ENCODE results near the gene SETD2. TPM values are rescaled to one million over a fixed set of nuclear protein-coding genes. Genes with fewer than 3 reads are reported as not detected.

The SETD2 gene
- total RNA-seq, 1 experiment from 2014 or later = 47.6 TPM

DNA sequence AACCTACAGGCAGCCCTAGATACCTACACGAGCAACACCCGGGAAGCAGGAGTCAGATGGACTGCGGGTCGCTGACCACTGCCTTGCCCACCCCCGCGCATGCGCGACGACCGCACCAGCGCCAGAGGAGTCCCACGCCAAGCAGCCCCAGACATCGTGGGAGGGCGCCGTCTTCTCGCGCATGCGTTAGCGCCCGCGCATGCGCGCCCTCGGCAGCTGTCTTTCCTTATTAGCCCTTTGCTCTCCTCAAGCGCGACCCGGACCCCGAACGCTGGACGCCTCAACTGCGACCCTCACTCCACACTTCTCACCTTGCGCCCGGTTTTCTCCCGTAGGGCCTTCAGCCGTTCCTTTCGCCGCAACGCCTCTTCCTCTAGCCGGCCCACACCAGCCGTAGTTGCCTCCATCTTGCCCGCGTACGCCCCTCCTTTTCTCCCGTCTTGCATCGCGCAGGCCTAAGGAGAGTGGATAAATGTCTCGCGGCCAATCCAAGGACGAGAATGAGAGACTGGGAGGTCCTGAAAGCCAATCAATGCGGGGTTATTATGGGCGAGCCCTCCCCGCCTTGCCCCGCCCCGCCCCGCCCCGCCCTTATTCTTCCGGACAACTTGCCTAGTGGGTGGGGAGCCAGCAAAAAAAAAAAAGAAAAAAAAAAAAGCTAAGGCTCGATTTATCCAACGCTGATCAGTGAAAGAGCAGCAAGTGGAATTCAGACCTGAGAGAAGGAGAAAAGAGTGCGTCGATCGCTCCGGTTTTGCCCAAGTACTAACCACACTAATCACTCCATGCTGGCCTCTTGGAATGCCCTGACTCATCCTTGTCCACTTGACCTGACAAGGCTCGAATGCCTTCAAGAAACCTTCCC lies 187.4 kb downstream of the SETD2 start, which contains the start of gene CCDC12:
Gene CCDC12, minus strand, starts transcription at position 420 of the 865 bp plus-strand sequence. Its CDS starts 13 bp downstream, at position 407.
- Mint-ChIP-seq H3K4me3 (ENCODE audit: unreplicated experiment) (peak within 1 kb of the TSS; percentile 91), H3K4me1 (ENCODE audit: low read depth, unreplicated experiment) (peaks cover 20% of the 10 kb centered on the region), H3K27me3 (ENCODE audit: insufficient read depth, unreplicated experiment) (no peaks in the 10 kb centered on the region), H3K9me3 (ENCODE audit: unreplicated experiment) (no peaks in the 10 kb centered on the region), H3K36me3 (ENCODE audit: insufficient read depth, unreplicated experiment) (peaks cover 45% of the 10 kb centered on the region), H3K27ac (ENCODE audit: unreplicated experiment) (peak within 1 kb of the TSS; percentile 98)
- peak; percentile 94 to 98 for DNase-seq
- TF ChIP-seq, protein P1, sequence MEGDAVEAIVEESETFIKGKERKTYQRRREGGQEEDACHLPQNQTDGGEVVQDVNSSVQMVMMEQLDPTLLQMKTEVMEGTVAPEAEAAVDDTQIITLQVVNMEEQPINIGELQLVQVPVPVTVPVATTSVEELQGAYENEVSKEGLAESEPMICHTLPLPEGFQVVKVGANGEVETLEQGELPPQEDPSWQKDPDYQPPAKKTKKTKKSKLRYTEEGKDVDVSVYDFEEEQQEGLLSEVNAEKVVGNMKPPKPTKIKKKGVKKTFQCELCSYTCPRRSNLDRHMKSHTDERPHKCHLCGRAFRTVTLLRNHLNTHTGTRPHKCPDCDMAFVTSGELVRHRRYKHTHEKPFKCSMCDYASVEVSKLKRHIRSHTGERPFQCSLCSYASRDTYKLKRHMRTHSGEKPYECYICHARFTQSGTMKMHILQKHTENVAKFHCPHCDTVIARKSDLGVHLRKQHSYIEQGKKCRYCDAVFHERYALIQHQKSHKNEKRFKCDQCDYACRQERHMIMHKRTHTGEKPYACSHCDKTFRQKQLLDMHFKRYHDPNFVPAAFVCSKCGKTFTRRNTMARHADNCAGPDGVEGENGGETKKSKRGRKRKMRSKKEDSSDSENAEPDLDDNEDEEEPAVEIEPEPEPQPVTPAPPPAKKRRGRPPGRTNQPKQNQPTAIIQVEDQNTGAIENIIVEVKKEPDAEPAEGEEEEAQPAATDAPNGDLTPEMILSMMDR (IDR thresholded peaks at IDR 0.05; ENCODE audit: insufficient read depth in 1 of 2, low read depth in 1 of 2, low read length in 1 of 2, severe bottlenecking in 1 of 2, unreplicated experiment in 1 of 2) = no peak
- H3K9me3 ChIP-seq = no peaks in the 10 kb centered on the region
- CTCF ChIA-PET = interaction anchor here (0.6 to 1.4 kb wide), 11 partner anchors 10 to 290 kb away, joined by 3 to 8 read pairs (median 5); partner anchors contain the start of gene ALS2CL
- no peaks in the 10 kb centered on the region for H3K27me3 ChIP-seq (replicated peaks; ENCODE audit: control insufficient read depth, insufficient read depth, low read length)
- H3K36me3 ChIP-seq (ENCODE audit: control insufficient read depth, insufficient read depth, low read length) = no peaks in the 10 kb centered on the region; the same call in 1 of the 2 replicates
- H3K4me3 ChIP-seq (ENCODE audit: low read depth, low read length) = peak within 1 kb of the TSS; percentile 98
- BruUV-seq (replicated peaks) = no TSS peak
- POLR2A ChIA-PET = interaction anchor here (0.5 to 1.4 kb wide), 32 partner anchors 8 to 1912 kb away, joined by 3 to 29 read pairs (median 4); partner anchors contain the start of gene PTPN23
- peaks cover 47% of the 10 kb centered on the region for H3K4me1 ChIP-seq
- intact Hi-C loops (cut with micrococcal nuclease; ENCODE audit: unreplicated experiment) = loop anchor here (1.0 kb wide), 1 partner anchor 41 kb away; no protein-coding TSS in a partner anchor

DNA sequence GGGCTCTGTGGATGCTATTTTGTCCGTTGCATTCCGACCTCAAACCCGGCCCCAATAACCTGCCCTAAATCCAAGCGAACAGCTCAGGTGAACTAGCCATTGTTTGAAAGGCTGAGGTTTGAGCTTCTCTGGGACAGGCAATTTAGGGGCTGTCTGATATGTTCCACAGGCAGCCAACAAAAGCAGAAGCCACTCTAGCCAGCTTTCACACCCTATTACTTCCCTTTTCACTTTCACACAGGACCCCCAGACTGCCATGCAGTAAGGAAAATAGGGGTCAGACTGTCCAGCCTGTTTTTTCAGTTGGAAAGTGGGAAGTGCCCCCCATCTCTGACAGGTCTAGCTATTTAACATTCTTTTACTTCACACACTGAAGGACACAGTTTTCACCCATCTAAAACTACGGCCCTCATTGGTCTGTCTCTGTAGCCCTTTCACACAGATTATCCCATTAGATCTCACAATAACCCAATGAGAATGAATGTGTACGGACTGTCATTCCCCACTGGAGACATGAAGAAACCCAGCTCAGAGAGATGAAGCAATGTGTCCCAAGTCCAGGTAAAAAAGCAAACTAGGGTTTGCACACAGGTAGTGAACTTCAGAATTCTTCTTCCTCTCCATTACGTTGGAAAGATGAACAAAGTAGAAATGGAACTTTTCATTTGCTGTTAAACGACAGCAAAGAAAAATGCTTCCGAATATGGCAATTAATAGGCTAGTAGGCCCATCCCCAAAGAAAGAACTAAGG lies 189.3 kb downstream of the SETD2 start:
- H3K4me3 Mint-ChIP-seq (ENCODE audit: unreplicated experiment) = peak overlapping the region; percentile 91
- peaks cover 49% of the 10 kb centered on the region for H3K4me1 ChIP-seq
- H3K27me3 Mint-ChIP-seq (ENCODE audit: insufficient read depth, unreplicated experiment) = no peaks in the 10 kb centered on the region
- no peak overlapping the region for H3K4me3 ChIP-seq (ENCODE audit: low read depth, low read length)
- no peaks in the 10 kb centered on the region for H3K27me3 ChIP-seq (replicated peaks; ENCODE audit: control insufficient read depth, insufficient read depth, low read length)
- no peaks in the 10 kb centered on the region for H3K9me3 ChIP-seq
- TF ChIP-seq, protein P1 (IDR thresholded peaks at IDR 0.05; ENCODE audit: insufficient read depth in 1 of 2, low read depth in 1 of 2, low read length in 1 of 2, severe bottlenecking in 1 of 2, unreplicated experiment in 1 of 2) = no peak
- ChIA-PET POLR2A (no interaction called here), CTCF (interaction anchor here (0.7 to 0.9 kb wide), 2 partner anchors 50 to 368 kb away, joined by 3 to 4 read pairs; no protein-coding TSS in a partner anchor)
- peak overlapping the region; percentile 77 for H3K27ac Mint-ChIP-seq (ENCODE audit: unreplicated experiment)
- peaks cover 1% of the 10 kb centered on the region for H3K36me3 ChIP-seq (ENCODE audit: control insufficient read depth, insufficient read depth, low read length)
- DNase-seq = no peak
- TSS peak; percentile 10 for BruUV-seq (replicated peaks)
- no peaks in the 10 kb centered on the region for H3K9me3 Mint-ChIP-seq (ENCODE audit: unreplicated experiment)
- H3K4me1 Mint-ChIP-seq (ENCODE audit: low read depth, unreplicated experiment) = peaks cover 29% of the 10 kb centered on the region
- H3K36me3 Mint-ChIP-seq (ENCODE audit: insufficient read depth, unreplicated experiment) = peaks cover 60% of the 10 kb centered on the region
- intact Hi-C loops (cut with micrococcal nuclease; ENCODE audit: unreplicated experiment) = no loop called here

DNA sequence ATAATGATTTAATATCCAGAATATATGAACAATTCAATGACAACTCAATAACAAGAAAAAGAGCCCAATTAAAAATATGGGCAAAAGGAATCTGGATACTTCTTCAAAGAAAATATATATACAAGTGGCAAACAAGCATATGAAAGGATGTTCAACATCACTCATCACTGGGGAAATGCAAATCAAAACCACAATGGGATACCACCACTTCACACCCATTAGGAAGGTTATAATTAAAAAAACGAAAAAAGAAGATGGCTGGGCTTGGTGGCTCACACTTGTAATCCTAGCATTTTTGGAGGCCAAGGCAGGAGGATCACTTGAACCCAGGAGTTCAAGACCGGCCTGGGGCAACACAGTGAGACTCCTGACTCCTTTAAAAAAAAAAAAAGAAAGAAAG lies 191.5 kb downstream of the SETD2 start:
- Histone ChIP-seq H3K36me3 (ENCODE audit: control insufficient read depth, insufficient read depth, low read length) (peaks cover 1% of the 10 kb centered on the region), H3K4me1 (peaks cover 51% of the 10 kb centered on the region), H3K27me3 (replicated peaks; ENCODE audit: control insufficient read depth, insufficient read depth, low read length) (no peaks in the 10 kb centered on the region), H3K4me3 (ENCODE audit: low read depth, low read length) (no peak overlapping the region), H3K9me3 (no peaks in the 10 kb centered on the region)
- H3K4me3 Mint-ChIP-seq (ENCODE audit: unreplicated experiment) = no peak overlapping the region
- peaks cover 63% of the 10 kb centered on the region for H3K36me3 Mint-ChIP-seq (ENCODE audit: insufficient read depth, unreplicated experiment)
- H3K27ac Mint-ChIP-seq (ENCODE audit: unreplicated experiment) = no peak overlapping the region
- TF ChIP-seq, protein P1 (IDR thresholded peaks at IDR 0.05; ENCODE audit: insufficient read depth in 1 of 2, low read depth in 1 of 2, low read length in 1 of 2, severe bottlenecking in 1 of 2, unreplicated experiment in 1 of 2) = no peak
- ChIA-PET CTCF (interaction anchor here (0.7 kb wide), 1 partner anchor 49 kb away, joined by 3 read pairs; no protein-coding TSS in a partner anchor), POLR2A (no interaction called here)
- H3K9me3 Mint-ChIP-seq (ENCODE audit: unreplicated experiment) = no peaks in the 10 kb centered on the region
- intact Hi-C loops (cut with micrococcal nuclease; ENCODE audit: unreplicated experiment) = no loop called here
- DNase-seq = no peak
- peaks cover 28% of the 10 kb centered on the region for H3K4me1 Mint-ChIP-seq (ENCODE audit: low read depth, unreplicated experiment)
- no peaks in the 10 kb centered on the region for H3K27me3 Mint-ChIP-seq (ENCODE audit: insufficient read depth, unreplicated experiment)
- TSS peak; percentile 6 for BruUV-seq (replicated peaks)
